Esophagus squamous epithelium (tissue), 5 donors: Measurements from ENCODE around the gene ZNF714. TPM values are rescaled to one million over a fixed set of nuclear protein-coding genes. Genes with fewer than 3 reads are reported as not detected.

Source experiments
- DNase-seq: peaks from one replicate; lab custom pipeline; 2025; lab: John Stamatoyannopoulos, UW
- H3K27ac ChIP-seq, 4 donors: fragments of 200-600 bp; sonication (generic); one replicate each; pipeline ENCODE4 v1.5.1; 2016 to 2019; ENCODE audit warnings: mild to moderate bottlenecking in 1 of 4
- H3K27me3 ChIP-seq, 4 donors: fragments of 200-600 bp; sonication (generic); 1 replicate in 3 of 4; 2 replicates in 1 of 4; pipeline versions ENCODE4 v1.5.1 to v1.6.0; 2017 to 2021; ENCODE audit warnings: antibody characterized with exemption in 1 of 4
- H3K36me3 ChIP-seq, 3 donors: fragments of 200-600 bp; sonication (generic); one replicate each; pipeline ENCODE4 v1.5.1; 2016 to 2019
- H3K4me1 ChIP-seq, 3 donors: fragments of 200-600 bp; sonication (generic); one replicate each; pipeline ENCODE4 v1.5.1; 2017 to 2019
- H3K4me3 ChIP-seq, 4 donors: fragments of 200-600 bp; sonication (generic); 1 replicate in 3 of 4; 2 replicates in 1 of 4; pipeline ENCODE4 v1.5.1; 2016 to 2019; ENCODE audit warnings: mild to moderate bottlenecking in 2 of 4, moderate library complexity in 1 of 4
- H3K9me3 ChIP-seq, 3 donors: fragments of 200-600 bp; sonication (generic); one replicate each; pipeline ENCODE4 v1.5.1; 2016 to 2019
- CTCF ChIP-seq, 6 experiments: fragments of 450-650 bp in 4 of 6; fragments of 200-600 bp in 2 of 6; sonication (generic) in 2 of 6; IDR thresholded peaks; one replicate each; pipeline ENCODE4 v1.5.1; 2016 to 2019; ENCODE audit warnings: antibody characterized with exemption in 6 of 6, mild to moderate bottlenecking in 4 of 6, moderate library complexity in 4 of 6
- POLR2A ChIP-seq, 4 donors: fragments of 450-650 bp; IDR thresholded peaks; one replicate each; pipeline ENCODE4 v1.6.1; 2017; ENCODE audit warnings: antibody characterized with exemption in 4 of 4, mild to moderate bottlenecking in 4 of 4, moderate library complexity in 3 of 4
- WGBS, 2 donors: methylation state at CpG; one replicate each; pipeline ENCODE4 v1.1.5; 2018; 5-methylcytosine and 5-hydroxymethylcytosine counted together
- intact Hi-C: fragments of 100-400 bp; cut with DNase I; formaldehyde crosslinking; loops from one replicate; pipeline ENCODE4 v1.15.0; 2022
- total RNA-seq, 4 donors: library from RNA; depleted of rRNA; stranded (reverse); fragments of >200 nt; gene quantifications; one replicate each; pipeline ENCODE4 v1.1.0, GENCODE V29; 2016
- donor health status: DM: yes; HTN: yes; CAD: no.

Gene ZNF714
- total RNA-seq, 4 donors from 2014 or later = 5.4 to 14.9 (median 10.0) TPM

GRCh38 chr19:21128901-21129698, 47.1 kb downstream of the ZNF714 start:
- H3K4me1 ChIP-seq = peaks cover 0 to 13% (median 0%) of the 10 kb centered on the region in 3 donors
- no peaks in the 10 kb centered on the region for H3K27me3 ChIP-seq
- H3K27ac ChIP-seq = peak overlapping the region in 2 of 4 donors; percentile 54 to 67
- H3K4me3 ChIP-seq = no peak overlapping the region
- no peak for DNase-seq
- no peaks in the 10 kb centered on the region for H3K9me3 ChIP-seq
- 63 to 73% methylated on average over 6 of the region's 6 CpGs for WGBS, 2 donors
- intact Hi-C loops = no loop called here
- TF ChIP-seq CTCF (IDR thresholded peaks at IDR 0.05) (no peak), POLR2A (IDR thresholded peaks at IDR 0.05) (no peak)
- no peaks in the 10 kb centered on the region for H3K36me3 ChIP-seq

GRCh38 chr19:21130097-21130775, 48.2 kb downstream of the ZNF714 start:
- TF ChIP-seq CTCF (IDR thresholded peaks at IDR 0.05) (no peak), POLR2A (IDR thresholded peaks at IDR 0.05) (no peak)
- no peaks in the 10 kb centered on the region for H3K9me3 ChIP-seq
- peaks cover 0 to 13% (median 0%) of the 10 kb centered on the region in 3 donors for H3K4me1 ChIP-seq
- WGBS, 2 donors = 61 to 67% methylated on average over 3 of the region's 3 CpGs
- peak overlapping the region in 2 of 4 donors; percentile 54 to 67 for H3K27ac ChIP-seq
- H3K27me3 ChIP-seq = no peaks in the 10 kb centered on the region
- no peak overlapping the region for H3K4me3 ChIP-seq
- DNase-seq = no peak
- H3K36me3 ChIP-seq = no peaks in the 10 kb centered on the region
- intact Hi-C loops = no loop called here

DNA sequence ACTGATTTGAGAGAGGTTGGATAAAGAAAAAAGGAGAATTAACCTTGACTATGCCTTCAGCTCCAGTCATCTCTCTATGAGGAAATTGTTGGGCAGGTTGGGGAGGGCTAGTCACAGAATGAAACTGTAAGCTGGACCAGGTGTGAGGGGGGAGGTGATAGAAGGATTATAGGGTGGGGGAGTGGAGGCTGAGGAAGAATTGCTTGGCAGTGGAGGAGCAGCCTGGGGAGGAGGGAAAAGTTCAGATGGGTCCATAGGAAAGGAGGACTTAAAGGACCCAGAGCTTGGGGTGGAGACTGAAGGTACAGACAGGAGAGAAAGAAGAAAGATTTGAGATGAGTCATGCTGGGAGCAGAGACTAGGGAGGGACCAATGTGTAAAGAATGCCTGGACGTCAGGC, 51.6 kb downstream of the ZNF714 start:
- H3K27ac ChIP-seq = no peak overlapping the region
- WGBS, 2 donors = 21 to 31% methylated on average over 1 of the region's 1 CpG

GRCh38 chr19:21134934-21135366, 52.9 kb downstream of the ZNF714 start:
- intact Hi-C loops = no loop called here
- Histone ChIP-seq H3K27me3 (no peaks in the 10 kb centered on the region), H3K4me3 (no peak overlapping the region), H3K27ac (no peak overlapping the region), H3K36me3 (no peaks in the 10 kb centered on the region), H3K4me1 (peaks cover 0 to 6% (median 0%) of the 10 kb centered on the region in 3 donors), H3K9me3 (no peaks in the 10 kb centered on the region)
- no peak for DNase-seq
- WGBS, 2 donors = 51 to 61% methylated on average over 2 of the region's 2 CpGs
- TF ChIP-seq CTCF (IDR thresholded peaks at IDR 0.05) (no peak), POLR2A (IDR thresholded peaks at IDR 0.05) (no peak)

More for the DNA sequence above, 51.6 kb downstream of the ZNF714 start:
- no peak overlapping the region for H3K4me3 ChIP-seq
- TF ChIP-seq CTCF (IDR thresholded peaks at IDR 0.05) (no peak), POLR2A (IDR thresholded peaks at IDR 0.05) (no peak)
- peaks cover 0 to 13% (median 0%) of the 10 kb centered on the region in 3 donors for H3K4me1 ChIP-seq
- H3K27me3 ChIP-seq = no peaks in the 10 kb centered on the region
- intact Hi-C loops = no loop called here
- DNase-seq = no peak
- H3K36me3 ChIP-seq = no peaks in the 10 kb centered on the region
- H3K9me3 ChIP-seq = no peaks in the 10 kb centered on the region

GRCh38 chr19:21135433-21135832, 53.4 kb downstream of the ZNF714 start:
- TF ChIP-seq POLR2A (IDR thresholded peaks at IDR 0.05) (no peak), CTCF (IDR thresholded peaks at IDR 0.05) (no peak)
- 71 to 86% methylated on average over 8 of the region's 8 CpGs for WGBS, 2 donors
- no peaks in the 10 kb centered on the region for H3K27me3 ChIP-seq
- no peak overlapping the region for H3K4me3 ChIP-seq
- intact Hi-C loops = no loop called here
- H3K27ac ChIP-seq = no peak overlapping the region
- DNase-seq = no peak
- H3K36me3 ChIP-seq = no peaks in the 10 kb centered on the region
- peaks cover 0 to 1% (median 0%) of the 10 kb centered on the region in 3 donors for H3K4me1 ChIP-seq
- no peaks in the 10 kb centered on the region for H3K9me3 ChIP-seq
